GM12801 (cell line): Measurements from ENCODE around the gene ADCY5.

Source experiments
- CTCF ChIP-seq: IDR thresholded peaks from one replicate; pipeline ENCODE4 v1.5.1; 2011; ENCODE audit warnings: control low read depth; ENCODE audit not compliant: insufficient read length; ENCODE audit errors: extremely low read depth

ADCY5 gene

GRCh38 chr3:123483146-123483545, 34.3 kb upstream of the ADCY5 start:
- no peak for TF ChIP-seq CTCF

GRCh38 chr3:123481722-123482457, 33.0 kb upstream of the ADCY5 start:
- TF ChIP-seq CTCF, result no peak

- TF ChIP-seq CTCF, result no peak
Observed at GRCh38 chr3:123481071-123481470, 32.2 kb upstream of the ADCY5 start.

GRCh38 chr3:123480428-123480827, 31.5 kb upstream of the ADCY5 start:
- no peak for TF ChIP-seq CTCF

GRCh38 chr3:123479891-123480290, 31.0 kb upstream of the ADCY5 start:
- no peak for TF ChIP-seq CTCF

- TF ChIP-seq CTCF, result no peak
Observed at GRCh38 chr3:123478314-123478713, 29.4 kb upstream of the ADCY5 start.

GRCh38 chr3:123476967-123477750, 28.3 kb upstream of the ADCY5 start:
- no peak for TF ChIP-seq CTCF
